HEK293 (cell line): ENCODE results near the gene PCDHA2.

Source experiments
- CTCF ChIA-PET: fragments of 350-600 bp; formaldehyde crosslinking; extraction: SDS; loops from one replicate; lab custom pipeline; 2021; ENCODE audit warnings: antibody characterized with exemption; lab: Yijun Ruan, JAX
- POLR2A ChIA-PET: fragments of 300-600 bp; formaldehyde crosslinking; extraction: SDS; loops from one replicate; lab custom pipeline; 2020; ENCODE audit warnings: antibody characterized with exemption, inconsistent platforms; lab: Yijun Ruan, JAX
- H3K27ac ChIP-seq: fragments of 200-500 bp; sonication (Bioruptor generic); 2 replicates; pipeline ENCODE4 v1.5.1; 2014; ENCODE audit warnings: low read depth, low read length, control low read depth, inconsistent platforms; ENCODE audit errors: extremely low read depth
- H3K36me3 ChIP-seq, 2 experiments: fragments of 200-500 bp in 1 of 2; sonication (Bioruptor generic) in 1 of 2; 1 replicate in 1 of 2; 2 replicates in 1 of 2; pipeline ENCODE4 v1.5.1; 2014 to 2017; ENCODE audit warnings: inconsistent platforms in 2 of 2, low read length in 2 of 2; ENCODE audit not compliant: control insufficient read depth in 2 of 2, insufficient read depth in 1 of 2
- H3K4me1 ChIP-seq: fragments of 200-500 bp; sonication (Bioruptor generic); 2 replicates; pipeline ENCODE4 v1.5.1; 2014; ENCODE audit warnings: mild to moderate bottlenecking, low read length, inconsistent platforms; ENCODE audit not compliant: control insufficient read depth, insufficient read depth
- H3K4me3 ChIP-seq: 2 replicates; pipeline ENCODE4 v1.5.1; 2011; ENCODE audit warnings: low read depth, mild to moderate bottlenecking, control low read depth, low read length, moderate library complexity
- H3K9me3 ChIP-seq: fragments of 200-500 bp; sonication (Bioruptor generic); 2 replicates; pipeline ENCODE4 v1.5.1; 2014; ENCODE audit warnings: low read depth, low read length, inconsistent platforms; ENCODE audit not compliant: control insufficient read depth, insufficient read depth
- BCL11A ChIP-seq: fragments of 450-650 bp; formaldehyde crosslinking; IDR thresholded peaks from 2 replicates; pipeline ENCODE4 v1.5.1; 2016; ENCODE audit warnings: low read depth, missing biosample characterization, missing genetic modification characterization
- HOXD13 ChIP-seq: sonication (generic); formaldehyde crosslinking; IDR thresholded peaks from 2 replicates; pipeline ENCODE4 v1.8.0; 2022; ENCODE audit warnings: missing genetic modification reagents, borderline replicate concordance
- SETDB1 ChIP-seq: IDR thresholded peaks from one replicate; pipeline ENCODE4 v1.6.1; 2017; ENCODE audit warnings: mild to moderate bottlenecking, low read length, moderate library complexity, mixed read lengths; ENCODE audit not compliant: insufficient read length
- ZBTB49 ChIP-seq: fragments of 450-650 bp; formaldehyde crosslinking; IDR thresholded peaks from 2 replicates; pipeline ENCODE4 v1.5.1; 2016; ENCODE audit warnings: missing biosample characterization, missing genetic modification characterization, low read depth
- ZNF121 ChIP-seq: fragments of 450-650 bp; formaldehyde crosslinking; IDR thresholded peaks from 2 replicates; pipeline ENCODE4 v1.5.1; 2016; ENCODE audit warnings: missing biosample characterization, missing genetic modification characterization
- ZNF132 ChIP-seq: fragments of 450-650 bp; formaldehyde crosslinking; IDR thresholded peaks from 2 replicates; pipeline ENCODE4 v1.5.1; 2017; ENCODE audit warnings: missing biosample characterization, missing genetic modification characterization, borderline replicate concordance
- ZNF280C ChIP-seq: fragments of 450-650 bp; formaldehyde crosslinking; IDR thresholded peaks from 2 replicates; pipeline ENCODE4 v1.5.1; 2016; ENCODE audit warnings: missing biosample characterization, missing genetic modification characterization
- ZNF341 ChIP-seq: fragments of 450-650 bp; formaldehyde crosslinking; IDR thresholded peaks from 2 replicates; pipeline ENCODE4; 2016; ENCODE audit warnings: low read depth, missing biosample characterization, missing genetic modification characterization
- ZNF366 ChIP-seq: fragments of 450-650 bp; formaldehyde crosslinking; conservative IDR thresholded peaks from 2 replicates; pipeline ENCODE4 v1.5.1; 2016; ENCODE audit warnings: missing biosample characterization, missing genetic modification characterization
- ZNF449 ChIP-seq: fragments of 450-650 bp; formaldehyde crosslinking; IDR thresholded peaks from 2 replicates; pipeline ENCODE4 v1.5.1; 2017; ENCODE audit warnings: missing biosample characterization, mild to moderate bottlenecking, missing genetic modification characterization, moderate library complexity
- ZNF580 ChIP-seq: fragments of 450-650 bp; formaldehyde crosslinking; IDR thresholded peaks from 2 replicates; pipeline ENCODE4 v1.5.1; 2016; ENCODE audit warnings: missing biosample characterization, missing genetic modification characterization
- ZNF626 ChIP-seq: fragments of 450-650 bp; sonication (Bioruptor Pico); formaldehyde crosslinking; IDR thresholded peaks from 2 replicates; pipeline ENCODE4 v1.5.1; 2018; ENCODE audit warnings: missing biosample characterization, missing genetic modification characterization, inconsistent platforms
- ZNF654 ChIP-seq: fragments of 450-650 bp; formaldehyde crosslinking; IDR thresholded peaks from 2 replicates; pipeline ENCODE4 v1.5.1; 2016; ENCODE audit warnings: low read depth, missing biosample characterization, missing genetic modification characterization
- ZSCAN30 ChIP-seq: fragments of 450-650 bp; IDR thresholded peaks from 2 replicates; pipeline ENCODE4 v1.5.1; 2018; ENCODE audit warnings: missing biosample characterization, mild to moderate bottlenecking, missing genetic modification characterization, moderate library complexity
- ZXDB ChIP-seq: fragments of 450-650 bp; formaldehyde crosslinking; IDR thresholded peaks from 2 replicates; pipeline ENCODE4 v1.5.1; 2016; ENCODE audit warnings: missing biosample characterization, missing genetic modification characterization

PCDHA2 gene

GRCh38 chr5:140835622-140836510 is 41.2 kb downstream of the PCDHA2 start (continued):
- no peak for TF ChIP-seq ZBTB49
- no peak for TF ChIP-seq ZNF280C (tag by site-specific recombination)
- TF ChIP-seq ZNF341: no peak
- TF ChIP-seq BCL11A: no peak
- TF ChIP-seq ZNF626 (tag by site-specific recombination): no peak
- TF ChIP-seq ZNF580 (tag by site-specific recombination): no peak
- TF ChIP-seq ZNF121 (tag by site-specific recombination): no peak
- no peak for TF ChIP-seq ZNF366
- TF ChIP-seq SETDB1: no peak

GRCh38 chr5:140840978-140841962 is 46.6 kb downstream of the PCDHA2 start, which contains the start of gene PCDHA8:
PCDHA8 (plus strand) TSS chr5:140841187; CDS start chr5:140841322, 135 bp downstream.
- no peaks in the 10 kb centered on the region for H3K9me3 ChIP-seq
- no peaks in the 10 kb centered on the region for H3K36me3 ChIP-seq
- H3K4me3 ChIP-seq: no peak within 1 kb of the TSS
- ChIA-PET CTCF (interaction anchor here (0.6 to 3.9 kb wide), 23 partner anchors 10 to 326 kb away, joined by 3 to 24 read pairs (median 4); partner anchors contain the start of genes PCDHA10, PCDHA13, PCDHA2 and PCDHA5), POLR2A (no interaction called here)
- H3K27ac ChIP-seq: no peak within 1 kb of the TSS
- H3K4me1 ChIP-seq: no peaks in the 10 kb centered on the region
- no peak for TF ChIP-seq ZNF132 (tag by site-specific recombination)
- TF ChIP-seq ZNF654 (tag by site-specific recombination): peak; percentile 52

GRCh38 chr5:140842798-140843733 is 48.4 kb downstream of the PCDHA2 start:
- ChIA-PET POLR2A (no interaction called here), CTCF (interaction anchor here (0.5 kb wide), 1 partner anchor 39 kb away, joined by 3 read pairs; the partner anchor contains the start of gene PCDHA13)
- no peaks in the 10 kb centered on the region for H3K4me1 ChIP-seq
- no peaks in the 10 kb centered on the region for H3K36me3 ChIP-seq
- no peak overlapping the region for H3K27ac ChIP-seq
- no peak for TF ChIP-seq HOXD13 (CRISPR knock-in tag)
- TF ChIP-seq ZXDB (tag by site-specific recombination): no peak
- TF ChIP-seq ZNF449 (tag by site-specific recombination): no peak
- TF ChIP-seq ZSCAN30 (tag by site-specific recombination): no peak
- no peaks in the 10 kb centered on the region for H3K9me3 ChIP-seq
- H3K4me3 ChIP-seq: no peak overlapping the region
